Vagina (tissue), 2 donors: ENCODE data around the gene RRP8. TPM values are rescaled to one million over a fixed set of nuclear protein-coding genes. Genes with fewer than 3 reads are reported as not detected.

Source experiments
- DNase-seq, 2 donors: peaks; one replicate each; pipeline ENCODE4 v3.0.0-alpha.2; 2017; ENCODE audit errors: extremely low spot score in 2 of 2
- H3K27ac ChIP-seq: fragments of 200-600 bp; sonication (generic); one replicate; pipeline ENCODE4 v1.5.1; 2019
- H3K27me3 ChIP-seq: fragments of 200-600 bp; sonication (generic); one replicate; pipeline ENCODE4 v1.5.1; 2019
- H3K36me3 ChIP-seq, 2 donors: fragments of 200-600 bp; sonication (generic); one replicate each; pipeline ENCODE4 v1.5.1; 2017 to 2019
- H3K4me1 ChIP-seq: fragments of 200-600 bp; sonication (generic); one replicate; pipeline ENCODE4 v1.5.1; 2019
- H3K4me3 ChIP-seq, 2 donors: fragments of 200-600 bp; sonication (generic); 1 replicate in 1 of 2; 2 replicates in 1 of 2; pipeline ENCODE4 v1.5.1; 2016 to 2019
- H3K9me3 ChIP-seq: fragments of 200-600 bp; sonication (generic); one replicate; pipeline ENCODE4 v1.5.1; 2019
- POLR2A ChIP-seq, 2 donors: fragments of 450-650 bp; IDR thresholded peaks; one replicate each; pipeline ENCODE4 v1.6.1; 2017; ENCODE audit warnings: antibody characterized with exemption in 2 of 2, mild to moderate bottlenecking in 2 of 2, moderate library complexity in 2 of 2
- POLR2AphosphoS5 ChIP-seq, 2 donors: sonication (generic); formaldehyde crosslinking; IDR thresholded peaks; one replicate each; pipeline ENCODE4 v1.9.0; 2017; ENCODE audit warnings: antibody characterized with exemption in 2 of 2, mild to moderate bottlenecking in 2 of 2, low read depth in 1 of 2; ENCODE audit not compliant: insufficient read depth in 1 of 2
- intact Hi-C: fragments of 100-400 bp; cut with DNase I; formaldehyde crosslinking; loops from one replicate; pipeline ENCODE4 v1.15.1; 2023
- total RNA-seq: library from RNA; depleted of rRNA; stranded (reverse); fragments of >200 nt; gene quantifications from one replicate; pipeline ENCODE4 v1.2.3, GENCODE V29; 2016
- TF ChIP-seq, protein P1 (sequence below), 3 experiments: fragments of 450-650 bp in 2 of 3; fragments of 200-600 bp in 1 of 3; sonication (generic) in 1 of 3; IDR thresholded peaks; one replicate each; pipeline ENCODE4 v1.5.1; 2017 to 2019; ENCODE audit warnings: antibody characterized with exemption in 3 of 3, mild to moderate bottlenecking in 2 of 3, moderate library complexity in 2 of 3

The RRP8 gene
- total RNA-seq, 1 donor from 2014 or later: 10.3 TPM

DNA sequence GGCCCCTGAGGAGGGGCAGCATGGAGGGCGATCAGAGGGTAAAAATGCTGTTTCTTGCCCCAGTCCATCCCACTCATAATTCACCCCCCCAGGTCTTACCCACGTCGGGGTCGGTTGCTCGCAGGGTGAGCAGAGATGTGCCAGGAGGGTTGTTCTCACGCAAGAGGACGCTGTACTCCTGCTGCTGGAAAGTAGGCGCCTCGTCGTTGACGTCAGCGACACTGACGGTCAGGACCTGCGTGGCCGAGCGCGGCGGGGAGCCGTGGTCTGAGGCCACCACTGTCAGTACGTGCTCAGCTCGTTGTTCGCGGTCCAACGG is 26.1 kb upstream of the RRP8 start:
- DNase-seq: no peak
- H3K36me3 ChIP-seq: peaks cover 0 to 54% of the 10 kb centered on the region in 2 donors
- TF ChIP-seq POLR2AphosphoS5 (IDR thresholded peaks at IDR 0.05; ENCODE audit: insufficient read depth in 1 of 2, low read depth in 1 of 2): no peak
- TF ChIP-seq, protein P1, sequence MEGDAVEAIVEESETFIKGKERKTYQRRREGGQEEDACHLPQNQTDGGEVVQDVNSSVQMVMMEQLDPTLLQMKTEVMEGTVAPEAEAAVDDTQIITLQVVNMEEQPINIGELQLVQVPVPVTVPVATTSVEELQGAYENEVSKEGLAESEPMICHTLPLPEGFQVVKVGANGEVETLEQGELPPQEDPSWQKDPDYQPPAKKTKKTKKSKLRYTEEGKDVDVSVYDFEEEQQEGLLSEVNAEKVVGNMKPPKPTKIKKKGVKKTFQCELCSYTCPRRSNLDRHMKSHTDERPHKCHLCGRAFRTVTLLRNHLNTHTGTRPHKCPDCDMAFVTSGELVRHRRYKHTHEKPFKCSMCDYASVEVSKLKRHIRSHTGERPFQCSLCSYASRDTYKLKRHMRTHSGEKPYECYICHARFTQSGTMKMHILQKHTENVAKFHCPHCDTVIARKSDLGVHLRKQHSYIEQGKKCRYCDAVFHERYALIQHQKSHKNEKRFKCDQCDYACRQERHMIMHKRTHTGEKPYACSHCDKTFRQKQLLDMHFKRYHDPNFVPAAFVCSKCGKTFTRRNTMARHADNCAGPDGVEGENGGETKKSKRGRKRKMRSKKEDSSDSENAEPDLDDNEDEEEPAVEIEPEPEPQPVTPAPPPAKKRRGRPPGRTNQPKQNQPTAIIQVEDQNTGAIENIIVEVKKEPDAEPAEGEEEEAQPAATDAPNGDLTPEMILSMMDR (IDR thresholded peaks at IDR 0.05): no peak
- TF ChIP-seq POLR2A (IDR thresholded peaks at IDR 0.05): no peak
- no peaks in the 10 kb centered on the region for H3K27me3 ChIP-seq
- no peaks in the 10 kb centered on the region for H3K9me3 ChIP-seq
- intact Hi-C loops: no loop called here
- H3K4me1 ChIP-seq: no peaks in the 10 kb centered on the region
- no peak overlapping the region for H3K27ac ChIP-seq
- no peak overlapping the region for H3K4me3 ChIP-seq

DNA sequence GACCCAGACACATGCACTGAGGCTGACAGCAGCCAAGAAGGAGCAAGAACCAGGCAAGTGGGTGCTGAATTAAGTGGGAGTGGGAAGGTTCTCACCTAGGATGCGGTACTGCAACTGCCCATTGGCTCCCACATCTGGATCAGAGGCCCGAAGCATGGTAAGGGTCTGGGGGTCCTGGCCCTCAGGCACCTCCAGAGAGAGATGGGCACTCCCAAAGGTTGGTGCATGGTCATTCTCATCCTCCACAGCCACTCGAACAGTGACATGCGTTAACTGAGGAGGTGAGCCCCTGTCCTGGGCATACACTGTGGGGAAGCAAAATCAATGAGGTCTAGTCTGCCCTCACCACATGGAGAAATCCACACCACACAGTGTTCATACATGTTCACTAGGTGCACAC is 25.1 kb upstream of the RRP8 start:
- peaks cover 0 to 48% of the 10 kb centered on the region in 2 donors for H3K36me3 ChIP-seq
- DNase-seq: no peak
- TF ChIP-seq POLR2A (IDR thresholded peaks at IDR 0.05) (no peak), POLR2AphosphoS5 (IDR thresholded peaks at IDR 0.05; ENCODE audit: insufficient read depth in 1 of 2, low read depth in 1 of 2) (no peak)
- TF ChIP-seq, protein P1 (IDR thresholded peaks at IDR 0.05): no peak
- H3K27ac ChIP-seq: no peak overlapping the region
- no peaks in the 10 kb centered on the region for H3K4me1 ChIP-seq
- no peak overlapping the region for H3K4me3 ChIP-seq
- H3K27me3 ChIP-seq: no peaks in the 10 kb centered on the region
- H3K9me3 ChIP-seq: no peaks in the 10 kb centered on the region
- intact Hi-C loops: no loop called here

DNA sequence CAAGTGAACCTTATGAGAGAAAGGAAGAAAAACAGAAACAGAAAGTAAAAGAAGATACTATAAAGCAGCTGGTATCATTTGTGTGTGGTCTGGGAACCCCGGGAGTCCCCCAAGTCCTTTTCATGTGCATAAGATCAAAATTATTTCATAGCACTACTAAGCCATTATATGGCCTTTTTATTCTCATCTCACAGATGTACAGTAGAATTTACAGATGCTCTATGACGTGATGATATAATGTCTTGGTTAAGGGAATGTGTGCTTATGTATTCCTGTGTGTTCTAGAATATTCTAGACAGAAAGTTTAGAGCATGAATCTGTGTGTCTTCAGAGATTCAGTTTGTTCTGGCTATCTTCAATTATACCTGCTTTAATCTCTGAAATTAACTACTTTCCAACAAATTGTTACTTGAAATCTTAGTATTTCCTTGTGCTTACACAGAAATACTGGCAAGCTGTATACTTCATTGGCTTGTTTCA is 24.4 kb upstream of the RRP8 start:
- no peaks in the 10 kb centered on the region for H3K4me1 ChIP-seq
- H3K27ac ChIP-seq: no peak overlapping the region
- TF ChIP-seq POLR2AphosphoS5 (IDR thresholded peaks at IDR 0.05; ENCODE audit: insufficient read depth in 1 of 2, low read depth in 1 of 2): no peak
- no peaks in the 10 kb centered on the region for H3K9me3 ChIP-seq
- intact Hi-C loops: no loop called here
- no peaks in the 10 kb centered on the region for H3K27me3 ChIP-seq
- no peak overlapping the region for H3K4me3 ChIP-seq
- H3K36me3 ChIP-seq: peaks cover 0 to 41% of the 10 kb centered on the region in 2 donors
- DNase-seq: no peak

DNA sequence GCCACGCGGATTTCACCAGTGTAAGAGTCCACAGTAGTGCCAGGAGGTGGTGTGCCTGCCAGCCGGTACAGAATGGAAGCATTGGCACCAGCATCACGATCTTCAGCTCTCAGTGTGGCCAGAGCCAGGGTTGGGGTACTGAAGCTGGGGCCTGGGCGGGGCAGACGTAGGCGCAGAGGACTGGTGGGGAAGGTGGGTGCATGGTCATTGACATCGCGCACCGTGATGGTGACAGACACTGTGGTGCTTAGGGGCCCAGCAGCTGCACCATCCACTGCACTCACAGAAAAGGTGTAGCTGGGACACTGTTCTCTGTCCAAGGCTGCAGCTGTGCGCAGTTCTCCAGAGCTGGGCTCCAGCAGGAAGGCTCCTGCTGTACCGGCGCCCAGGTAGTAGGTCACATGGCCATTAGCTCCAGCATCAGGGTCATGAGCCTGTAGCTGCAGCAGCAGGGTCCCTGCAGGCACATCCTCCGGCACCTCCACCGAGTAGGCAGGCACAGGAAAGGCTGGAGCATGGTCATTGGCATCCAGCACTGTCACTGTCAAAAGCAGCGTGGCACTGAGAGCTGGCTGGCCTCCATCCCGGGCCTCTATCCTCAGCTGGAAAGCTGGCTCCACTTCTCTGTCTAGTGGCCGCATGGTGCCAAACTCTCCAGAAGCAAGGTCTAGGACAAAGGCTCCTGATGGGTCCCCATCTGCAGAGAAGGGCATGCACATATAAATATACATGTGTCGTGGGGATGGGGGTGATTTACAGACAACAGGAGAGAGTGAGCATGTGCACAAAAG is 23.8 kb upstream of the RRP8 start:
- Histone ChIP-seq H3K36me3 (peaks cover 0 to 36% of the 10 kb centered on the region in 2 donors), H3K9me3 (no peaks in the 10 kb centered on the region), H3K4me3 (no peak overlapping the region), H3K4me1 (no peaks in the 10 kb centered on the region), H3K27ac (no peak overlapping the region), H3K27me3 (no peaks in the 10 kb centered on the region)
- no peak for DNase-seq
- TF ChIP-seq POLR2AphosphoS5 (IDR thresholded peaks at IDR 0.05; ENCODE audit: insufficient read depth in 1 of 2, low read depth in 1 of 2) (no peak), POLR2A (IDR thresholded peaks at IDR 0.05) (no peak)
- TF ChIP-seq, protein P1 (IDR thresholded peaks at IDR 0.05): no peak
- intact Hi-C loops: no loop called here

DNA sequence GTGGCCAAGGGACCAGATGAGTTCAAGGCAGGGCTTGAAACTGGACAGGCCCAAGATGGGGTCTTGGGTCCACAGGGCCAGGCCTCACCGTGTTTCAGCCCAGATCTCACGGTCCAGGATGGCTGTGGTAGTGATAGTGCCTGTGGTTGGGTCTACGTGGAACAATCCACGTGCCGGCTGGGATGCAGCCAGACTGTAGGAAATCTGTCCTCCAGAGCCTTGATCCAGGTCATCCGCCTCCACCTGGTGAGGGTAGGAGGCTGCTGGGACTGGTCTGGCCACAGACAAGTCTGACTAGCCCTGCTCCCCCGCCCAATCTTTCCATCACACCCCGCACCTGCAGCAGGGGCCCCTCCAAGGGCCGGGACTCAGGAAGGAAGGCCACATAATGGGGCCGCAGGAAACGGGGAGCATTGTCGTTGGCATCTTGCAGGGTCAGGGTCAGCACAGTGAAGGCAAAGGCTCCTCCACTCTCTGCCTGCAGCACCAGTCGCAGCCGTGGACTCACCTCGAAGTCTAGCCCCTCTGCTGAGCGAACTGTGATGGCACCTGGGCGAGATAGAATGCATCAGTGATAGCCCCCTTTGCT is 22.5 kb upstream of the RRP8 start:
- intact Hi-C loops: no loop called here
- Histone ChIP-seq H3K36me3 (peaks cover 0 to 31% of the 10 kb centered on the region in 2 donors), H3K9me3 (no peaks in the 10 kb centered on the region), H3K4me3 (no peak overlapping the region), H3K27ac (no peak overlapping the region), H3K27me3 (no peaks in the 10 kb centered on the region), H3K4me1 (no peaks in the 10 kb centered on the region)
- no peak for TF ChIP-seq POLR2A (IDR thresholded peaks at IDR 0.05)
- TF ChIP-seq POLR2AphosphoS5 (IDR thresholded peaks at IDR 0.05; ENCODE audit: insufficient read depth in 1 of 2, low read depth in 1 of 2): no peak
- TF ChIP-seq, protein P1 (IDR thresholded peaks at IDR 0.05): no peak
- no peak for DNase-seq
